ENCODE results near the gene COL13A1.

The COL13A1 gene

DNA sequence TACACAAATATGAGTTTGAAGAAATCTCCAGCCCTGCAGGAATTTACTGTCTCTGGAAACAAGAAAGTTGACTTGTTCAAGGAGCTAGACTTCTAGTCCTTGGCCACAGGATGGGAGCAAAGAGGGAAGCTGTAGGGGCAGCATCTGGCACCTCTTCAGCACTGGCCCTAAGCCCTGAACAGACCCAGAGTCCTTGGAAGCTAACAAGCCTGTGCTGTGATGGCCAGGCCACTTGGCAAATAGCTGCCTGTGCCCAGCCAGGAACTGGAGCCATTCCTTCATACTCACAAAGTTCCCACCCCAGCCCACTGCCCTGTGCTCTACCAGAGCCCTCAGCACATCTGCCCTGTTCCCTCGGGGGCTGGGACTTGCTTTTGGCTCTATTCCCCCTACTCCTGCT is 9.4 kb upstream of the COL13A1 start:
- no peak for DNase-seq

DNA sequence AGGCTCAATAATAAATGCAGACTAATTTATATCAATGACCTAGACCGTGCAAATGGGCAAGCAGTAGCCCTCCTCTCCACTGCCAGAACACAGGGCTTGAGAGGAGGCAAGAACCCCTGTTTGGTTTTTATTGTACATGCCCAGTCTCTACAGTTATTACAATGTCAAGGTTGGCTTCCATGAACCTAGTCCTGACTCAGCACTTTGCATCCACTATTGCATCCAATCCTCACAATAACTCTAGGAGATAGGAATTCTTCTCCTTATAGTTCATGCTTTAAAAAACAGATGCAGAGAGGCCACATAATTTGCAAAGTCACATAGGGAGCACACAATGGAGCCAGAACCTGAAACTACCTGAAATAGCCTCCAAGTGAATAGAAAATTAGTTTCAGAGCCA is 7.0 kb upstream of the COL13A1 start:
- no peak for DNase-seq

DNA sequence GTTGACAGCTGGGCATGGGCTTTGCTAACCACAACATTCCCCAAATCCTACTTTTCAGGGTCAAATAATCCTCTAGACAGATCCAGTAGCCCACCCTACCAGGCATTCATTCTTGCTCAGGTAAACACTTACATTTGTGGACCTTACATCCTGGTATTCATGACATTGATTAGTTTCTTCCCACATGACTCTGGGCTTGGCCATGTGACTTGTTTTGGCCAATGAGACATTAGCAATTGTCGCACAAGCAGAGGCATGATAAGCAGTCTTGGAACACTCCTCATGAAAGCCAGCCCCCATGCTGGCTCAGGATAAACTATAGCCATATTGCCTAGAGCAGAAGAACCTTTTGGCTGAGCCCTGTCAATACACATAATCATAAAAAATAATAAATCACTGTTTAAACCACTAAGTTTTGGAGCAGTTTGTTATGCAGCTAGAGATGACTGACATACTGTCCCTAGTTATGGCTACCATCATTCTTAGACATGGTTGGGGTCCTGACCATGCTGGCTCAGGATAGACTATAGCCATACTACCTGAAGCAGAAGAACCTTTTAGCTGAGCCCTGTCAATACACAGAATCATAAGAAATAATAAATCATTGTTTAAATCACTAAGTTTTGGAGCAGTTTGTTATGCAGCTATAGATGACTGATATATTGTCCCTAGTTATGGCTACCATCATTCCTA is 6.3 kb upstream of the COL13A1 start:
- no peak for DNase-seq

GRCh38 chr10:69797959-69798358 is 3.7 kb upstream of the COL13A1 start:
- DNase-seq, result no peak

DNA sequence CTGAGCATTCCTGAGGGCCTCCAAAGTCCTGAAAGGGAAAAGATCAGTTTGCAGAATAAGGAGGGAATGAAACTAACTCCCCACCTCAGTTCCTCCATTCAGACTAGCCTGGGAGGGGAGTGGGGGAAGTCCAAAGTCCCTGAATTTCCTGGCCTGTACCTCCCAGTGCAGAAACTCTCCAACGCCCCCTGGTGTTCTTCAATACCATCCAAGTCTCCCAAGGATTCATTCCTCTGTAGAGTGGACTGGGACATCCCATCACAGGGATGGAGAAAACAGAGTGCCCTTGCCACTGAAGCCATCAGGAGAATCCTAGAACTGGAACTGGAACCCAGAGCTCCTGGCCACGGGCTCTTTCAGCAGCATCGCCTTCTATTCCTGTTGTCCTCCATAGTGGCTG is 1.6 kb upstream of the COL13A1 start:
- DNase-seq, result no peak

GRCh38 chr10:69800665-69801064 is 1.0 kb upstream of the COL13A1 start:
- no peak for DNase-seq

DNA sequence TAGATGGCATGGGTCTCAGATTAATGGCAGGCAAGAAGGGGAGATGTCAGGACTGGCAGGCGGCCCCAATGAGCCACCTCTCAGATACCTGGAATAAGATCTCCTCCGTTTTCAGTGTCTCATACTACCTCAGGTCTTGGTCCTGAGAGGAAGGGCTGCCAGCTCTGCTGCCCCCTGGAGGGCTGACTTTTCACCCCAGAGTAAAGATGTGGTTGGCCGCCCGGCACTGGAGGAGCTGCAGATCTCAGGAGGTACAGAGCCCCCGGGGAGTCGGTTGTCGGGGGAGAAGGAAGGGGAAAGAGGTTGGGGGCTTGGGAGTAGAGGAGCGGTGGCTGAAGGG is 642 bp upstream of the COL13A1 start:
- peak; percentile 4 for DNase-seq

- DNase-seq, result no peak
Measured at GRCh38 chr10:69802424-69803161, 887 bp downstream of the COL13A1 start.

- DNase-seq, result no peak
Measured at GRCh38 chr10:69803809-69804208, 2.1 kb downstream of the COL13A1 start.

GRCh38 chr10:69804775-69805174 is 3.1 kb downstream of the COL13A1 start:
- DNase-seq, result no peak

DNA sequence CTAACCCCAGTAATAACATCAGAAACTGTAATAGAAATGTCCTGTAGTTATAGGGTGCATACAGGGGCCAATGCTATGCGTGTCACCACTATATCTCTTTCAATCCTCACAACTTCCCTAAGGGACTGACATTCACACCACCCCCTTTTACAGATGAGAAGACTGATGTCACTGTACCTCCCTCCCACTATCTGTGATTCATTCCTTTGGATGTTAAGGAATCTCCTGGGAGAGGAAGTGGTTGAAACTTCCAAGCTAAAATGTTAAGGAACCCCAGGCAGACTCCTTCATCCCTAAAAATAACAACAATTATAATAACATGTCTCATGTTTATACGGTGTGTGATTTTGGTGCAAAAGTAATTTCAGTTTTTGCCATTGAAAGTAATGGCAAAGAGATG is 5.4 kb downstream of the COL13A1 start:
- DNase-seq, result no peak

- DNase-seq, result no peak
Measured at GRCh38 chr10:69807696-69808095, 6.0 kb downstream of the COL13A1 start.

GRCh38 chr10:69809318-69809717 is 7.6 kb downstream of the COL13A1 start:
- no peak for DNase-seq

GRCh38 chr10:69810097-69810496 is 8.4 kb downstream of the COL13A1 start:
- no peak for DNase-seq

DNA sequence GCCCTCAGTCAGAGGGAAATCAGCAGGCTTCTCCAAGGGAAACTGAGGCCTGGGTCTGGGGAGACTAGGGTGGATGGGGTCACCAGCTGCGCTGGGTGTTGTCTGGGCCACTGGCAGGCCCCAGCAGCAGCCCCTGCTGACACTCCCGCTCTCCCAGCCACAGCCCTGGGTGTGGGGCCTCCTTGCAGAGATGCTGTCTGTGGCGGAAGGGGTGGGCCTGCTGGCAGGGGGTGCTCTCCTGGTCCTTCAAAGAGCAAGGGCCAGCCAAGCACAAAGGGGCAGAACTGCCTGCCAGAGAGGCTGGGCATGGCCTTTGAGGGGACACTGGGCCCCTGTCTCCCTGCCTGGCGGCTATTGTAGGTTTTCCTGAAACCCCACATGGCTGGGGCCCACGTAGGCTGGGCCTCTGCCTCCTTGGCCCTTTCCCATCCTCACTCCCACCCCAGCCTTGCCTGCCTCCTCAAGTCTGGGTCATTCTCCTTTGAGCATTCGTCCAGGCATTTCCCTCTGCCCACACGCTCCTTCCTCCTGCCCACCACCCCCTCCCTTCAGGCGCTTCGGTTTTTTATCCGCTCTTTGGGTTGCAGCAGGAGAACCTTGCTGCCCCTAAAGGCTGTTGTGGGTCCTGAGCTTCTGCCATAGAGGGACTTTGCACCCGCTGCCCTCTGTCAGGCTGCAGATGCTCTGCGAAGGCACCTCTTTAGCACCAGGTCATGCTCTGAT is 9.1 kb downstream of the COL13A1 start:
- DNase-seq, result no peak

GRCh38 chr10:69813632-69814031 is 11.9 kb downstream of the COL13A1 start:
- DNase-seq, result no peak

GRCh38 chr10:69814251-69814650 is 12.5 kb downstream of the COL13A1 start:
- DNase-seq, result no peak

- no peak for DNase-seq
Measured at GRCh38 chr10:69815104-69815503, 13.4 kb downstream of the COL13A1 start.

- DNase-seq, result no peak
Measured at GRCh38 chr10:69816521-69816920, 14.8 kb downstream of the COL13A1 start.

DNA sequence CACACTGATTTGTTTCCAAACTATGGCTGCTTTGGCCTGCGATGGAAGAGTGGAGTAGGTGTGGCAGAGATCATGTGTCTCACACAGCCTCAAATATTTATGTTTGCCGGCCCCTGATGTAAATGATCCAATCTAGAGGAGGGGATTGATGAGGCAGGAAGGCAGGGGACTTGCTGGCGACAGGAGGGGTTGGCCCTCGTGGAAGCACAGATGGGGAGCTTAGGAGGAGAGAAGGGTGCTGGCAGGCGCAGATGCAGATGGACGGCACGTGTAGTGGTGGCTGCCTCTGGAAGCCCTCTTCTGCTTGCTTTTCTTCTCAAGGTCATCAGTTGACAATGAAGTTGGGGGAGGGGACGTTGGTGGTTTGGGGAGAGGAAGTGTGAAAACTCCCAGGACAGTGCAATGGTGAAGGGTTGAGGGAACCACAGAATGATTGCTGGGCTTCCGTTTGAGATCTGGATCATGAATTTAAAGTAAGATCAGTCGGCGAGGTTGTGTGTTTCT is 15.4 kb downstream of the COL13A1 start:
- no peak for DNase-seq

GRCh38 chr10:69818676-69819239 is 17.1 kb downstream of the COL13A1 start:
- DNase-seq, result no peak

GRCh38 chr10:69819716-69820506 is 18.2 kb downstream of the COL13A1 start:
- DNase-seq, result no peak

- DNase-seq, result no peak
Measured at GRCh38 chr10:69820817-69821216, 19.1 kb downstream of the COL13A1 start.

All from activated T-cell treated with anti-CD3 and anti-CD28 coated beads for 4 hours (primary cell).